ENCODE results near the gene ZNF628. TPM values are rescaled to one million over a fixed set of nuclear protein-coding genes. Genes with fewer than 3 reads are reported as not detected.
"Not testable (repeated sequence)": the region's sequence is repeated elsewhere in the genome, so short reads cannot be mapped to it uniquely, and the experiment has no call there.

The ZNF628 gene
- total RNA-seq, 1 donor from 2014 or later = 3.7 TPM

- ATAC-seq = peak; percentile 20
These were observed 8.4 kb downstream of the ZNF628 start, which contains the start of gene NAT14 for GRCh38 chr19:55484593-55485438. NAT14 (plus strand) TSS chr19:55485188; CDS start chr19:55485709, 521 bp downstream.

GRCh38 chr19:55485439-55486011 lies 9.1 kb downstream of the ZNF628 start:
- no peak for ATAC-seq

GRCh38 chr19:55486043-55486970 lies 9.9 kb downstream of the ZNF628 start:
- ATAC-seq = no peak

- peak; percentile 40 for ATAC-seq
These were observed 10.8 kb downstream of the ZNF628 start for GRCh38 chr19:55486971-55487923.

- no peak for ATAC-seq
These were observed 11.7 kb downstream of the ZNF628 start, which contains the start of gene SSC5D for GRCh38 chr19:55487924-55488687. SSC5D (plus strand) TSS chr19:55488436; CDS start chr19:55488590, 154 bp downstream.

GRCh38 chr19:55488986-55489710 lies 12.7 kb downstream of the ZNF628 start:
- no peak for ATAC-seq

- no peak for ATAC-seq
These were observed 13.5 kb downstream of the ZNF628 start for GRCh38 chr19:55489711-55490477.

GRCh38 chr19:55490478-55491432 lies 14.3 kb downstream of the ZNF628 start:
- ATAC-seq = no peak

GRCh38 chr19:55491546-55492360 lies 15.3 kb downstream of the ZNF628 start:
- no peak for ATAC-seq

- ATAC-seq = peak; percentile 11
These were observed 16.0 kb downstream of the ZNF628 start for GRCh38 chr19:55492362-55492944.

- no peak for ATAC-seq
These were observed 16.7 kb downstream of the ZNF628 start for GRCh38 chr19:55493052-55493644.

GRCh38 chr19:55493645-55494171 lies 17.3 kb downstream of the ZNF628 start:
- ATAC-seq = no peak

GRCh38 chr19:55494172-55494761 lies 17.9 kb downstream of the ZNF628 start:
- no peak for ATAC-seq

- no peak for ATAC-seq
These were observed 19.4 kb downstream of the ZNF628 start for GRCh38 chr19:55495646-55496349.

- not testable (repeated sequence) for ATAC-seq
These were observed 20.4 kb downstream of the ZNF628 start for GRCh38 chr19:55496820-55497219.

Data from esophagus mucosa (tissue), 1 donor.